ENCODE measurements around the gene SLC16A5.
A peak's percentile ranks its signal among the peaks of the same experiment; 100 is the strongest.
"Not testable (repeated sequence)": the region's sequence is repeated elsewhere in the genome, so short reads cannot be mapped to it uniquely, and the experiment has no call there.

SLC16A5 gene, protein sequence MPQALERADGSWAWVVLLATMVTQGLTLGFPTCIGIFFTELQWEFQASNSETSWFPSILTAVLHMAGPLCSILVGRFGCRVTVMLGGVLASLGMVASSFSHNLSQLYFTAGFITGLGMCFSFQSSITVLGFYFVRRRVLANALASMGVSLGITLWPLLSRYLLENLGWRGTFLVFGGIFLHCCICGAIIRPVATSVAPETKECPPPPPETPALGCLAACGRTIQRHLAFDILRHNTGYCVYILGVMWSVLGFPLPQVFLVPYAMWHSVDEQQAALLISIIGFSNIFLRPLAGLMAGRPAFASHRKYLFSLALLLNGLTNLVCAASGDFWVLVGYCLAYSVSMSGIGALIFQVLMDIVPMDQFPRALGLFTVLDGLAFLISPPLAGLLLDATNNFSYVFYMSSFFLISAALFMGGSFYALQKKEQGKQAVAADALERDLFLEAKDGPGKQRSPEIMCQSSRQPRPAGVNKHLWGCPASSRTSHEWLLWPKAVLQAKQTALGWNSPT
- total RNA-seq: 10.5 reads per million, percentile 32 among the genes with 10 or more reads in this experiment

DNA sequence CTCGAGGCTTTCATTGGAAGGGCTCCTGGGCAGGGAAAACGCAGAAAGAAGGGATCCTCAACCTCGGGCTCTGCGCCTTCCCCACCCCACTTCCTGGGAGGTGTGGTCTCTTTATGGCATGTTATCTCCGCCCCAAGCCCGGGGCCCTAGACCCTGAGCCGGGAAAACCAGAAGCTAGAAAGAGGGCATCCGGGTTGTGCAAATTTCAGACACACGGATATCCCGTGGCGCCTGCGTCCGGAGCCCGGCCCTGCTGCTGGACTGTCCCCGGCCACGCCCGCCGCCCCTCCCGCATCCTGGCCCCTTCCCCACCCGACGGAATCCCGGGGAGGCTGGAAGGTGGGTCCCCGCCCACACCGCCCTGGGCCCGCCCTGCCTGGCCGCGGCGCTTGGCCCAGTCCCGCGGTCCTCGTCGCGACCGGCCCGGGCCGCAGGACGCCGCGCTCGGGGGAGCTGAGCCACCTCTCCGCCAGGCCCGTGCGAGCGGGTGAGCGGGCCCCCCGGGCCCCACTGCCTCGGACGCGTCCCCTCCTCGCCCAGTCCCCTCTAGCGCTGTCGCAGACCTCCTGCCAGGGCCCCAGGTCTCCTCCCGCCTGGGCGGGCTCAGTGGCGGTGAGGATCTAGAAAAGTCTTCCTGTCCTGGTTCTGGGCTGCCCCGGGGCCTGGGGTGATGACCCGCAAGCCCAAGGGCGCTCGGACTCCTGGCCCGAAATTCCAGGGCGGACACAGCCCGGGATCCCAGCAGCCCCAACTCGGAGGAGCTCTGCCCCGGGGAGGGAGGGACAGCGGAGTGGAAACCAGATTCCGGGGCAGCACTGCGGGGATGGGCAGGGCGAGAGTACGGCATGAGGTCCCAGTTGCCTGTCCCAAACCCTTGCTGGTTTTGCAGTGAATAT, at the start of gene SLC16A5:
Gene SLC16A5 (plus strand): TSS at position 397 of the 896 bp plus-strand sequence. CDS start 5,683 bp downstream, outside the sequence.
- peak; percentile 27 for DNase-seq

DNA sequence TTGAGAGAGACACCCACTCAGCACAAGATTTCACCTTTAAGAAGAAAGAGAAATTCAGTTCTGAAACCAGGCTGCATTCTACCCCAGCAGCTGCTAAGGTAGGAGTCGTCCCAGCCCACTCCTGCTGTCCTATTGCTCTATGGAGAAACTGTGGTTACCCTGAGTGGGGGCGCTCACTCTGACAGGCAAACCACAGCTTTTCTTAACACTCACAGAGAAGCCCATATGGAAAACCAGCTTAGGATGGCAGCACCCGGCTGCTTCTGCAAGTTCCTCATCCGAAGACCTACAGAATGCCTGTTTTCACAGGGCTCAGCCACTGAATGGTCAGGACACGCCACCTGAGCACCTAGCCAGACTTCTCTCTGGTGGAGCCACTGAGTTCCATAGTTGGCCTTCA, 48.5 kb upstream of the SLC16A5 start:
- DNase-seq: no peak

DNA sequence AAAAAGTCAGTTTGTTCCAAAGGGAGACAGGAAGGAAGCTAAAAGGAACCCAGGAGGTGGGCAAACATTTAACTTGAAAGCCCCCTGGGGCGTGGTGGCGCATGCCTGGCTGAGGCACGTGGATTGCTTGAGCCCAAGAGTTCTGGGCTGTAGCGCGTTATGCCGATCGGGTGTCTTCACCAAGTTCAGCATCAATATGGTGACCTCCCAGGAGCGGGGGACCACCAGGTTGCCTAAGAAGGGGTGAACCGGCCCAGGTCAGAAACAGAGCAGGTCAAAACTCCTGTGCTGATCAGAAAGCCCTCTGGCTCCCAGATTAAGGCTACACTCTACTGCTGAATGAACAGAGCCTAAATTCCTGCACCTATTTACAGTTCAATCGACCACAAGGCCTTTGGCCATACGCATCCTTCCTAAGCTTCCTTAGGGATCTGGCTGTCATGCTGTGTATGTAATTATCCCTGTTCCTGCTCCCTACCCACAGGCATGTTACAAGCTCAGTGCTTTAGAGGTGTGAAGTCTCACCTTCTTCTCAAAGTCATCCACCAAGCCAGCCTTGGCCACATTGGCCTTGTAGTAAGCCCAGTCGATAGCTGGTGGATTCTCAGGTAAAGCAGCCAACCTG, 46.0 kb upstream of the SLC16A5 start:
- no peak for DNase-seq

DNA sequence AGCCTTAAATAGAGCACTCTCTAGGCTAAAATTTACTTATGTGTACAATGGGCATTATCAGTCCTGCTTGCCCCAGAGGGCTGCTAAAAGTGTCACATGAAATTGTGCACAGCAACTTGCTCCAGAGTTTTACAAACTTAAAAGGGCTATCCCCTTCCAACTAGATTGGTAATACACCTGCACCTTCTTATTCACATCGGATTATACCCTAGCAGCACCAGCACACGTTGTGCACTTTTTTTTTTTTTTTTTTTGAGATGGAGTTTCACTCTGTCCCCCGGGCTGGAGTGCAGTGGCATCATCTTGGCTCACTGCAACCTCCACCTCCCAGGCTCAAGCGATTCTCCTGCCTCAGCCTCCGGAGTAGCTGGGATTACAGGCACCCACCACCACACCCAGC, 44.0 kb upstream of the SLC16A5 start:
- DNase-seq: not testable (repeated sequence)

DNA sequence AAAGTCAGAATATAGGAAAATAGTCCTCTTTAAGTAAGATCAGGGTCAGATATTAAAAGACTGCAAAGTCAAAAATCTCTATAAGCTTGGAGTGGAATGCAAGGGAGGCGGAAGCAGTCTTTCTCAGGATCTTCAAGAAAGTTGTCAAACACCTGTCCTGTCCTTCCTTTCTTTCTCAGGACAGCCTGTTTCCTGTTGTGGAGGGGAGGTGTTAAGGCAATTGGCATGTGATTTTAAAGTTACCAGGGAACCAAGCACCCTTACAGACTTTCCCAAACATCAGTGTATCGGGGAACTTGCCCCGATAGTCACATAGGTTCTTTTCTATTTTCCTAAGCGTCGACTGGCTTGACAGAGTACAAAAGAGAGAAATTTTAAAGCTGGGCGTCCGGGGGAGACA, 43.0 kb upstream of the SLC16A5 start:
- no peak for DNase-seq

DNA sequence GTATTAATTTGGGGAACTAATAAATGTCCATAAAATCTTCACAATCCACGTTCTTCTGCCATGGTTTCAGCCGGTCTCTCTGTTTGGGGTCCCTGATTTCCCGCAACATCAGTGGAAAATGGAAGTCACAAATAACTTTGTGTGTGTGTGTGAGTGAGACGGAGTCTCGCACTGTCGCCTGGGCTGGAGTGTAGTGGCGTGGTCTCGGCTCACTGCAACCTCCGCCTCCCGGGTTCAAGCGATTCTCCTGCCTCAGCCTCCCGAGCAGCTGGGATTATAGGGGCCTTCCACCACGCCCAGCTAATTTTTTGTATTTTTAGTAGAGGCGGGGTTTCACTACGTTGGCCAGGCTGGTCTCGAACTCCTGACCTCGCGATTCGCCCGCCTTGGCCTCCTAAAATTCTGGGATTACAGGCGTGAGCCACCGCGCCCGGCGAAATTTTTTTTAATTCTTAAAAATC, 41.8 kb upstream of the SLC16A5 start:
- not testable (repeated sequence) for DNase-seq

DNA sequence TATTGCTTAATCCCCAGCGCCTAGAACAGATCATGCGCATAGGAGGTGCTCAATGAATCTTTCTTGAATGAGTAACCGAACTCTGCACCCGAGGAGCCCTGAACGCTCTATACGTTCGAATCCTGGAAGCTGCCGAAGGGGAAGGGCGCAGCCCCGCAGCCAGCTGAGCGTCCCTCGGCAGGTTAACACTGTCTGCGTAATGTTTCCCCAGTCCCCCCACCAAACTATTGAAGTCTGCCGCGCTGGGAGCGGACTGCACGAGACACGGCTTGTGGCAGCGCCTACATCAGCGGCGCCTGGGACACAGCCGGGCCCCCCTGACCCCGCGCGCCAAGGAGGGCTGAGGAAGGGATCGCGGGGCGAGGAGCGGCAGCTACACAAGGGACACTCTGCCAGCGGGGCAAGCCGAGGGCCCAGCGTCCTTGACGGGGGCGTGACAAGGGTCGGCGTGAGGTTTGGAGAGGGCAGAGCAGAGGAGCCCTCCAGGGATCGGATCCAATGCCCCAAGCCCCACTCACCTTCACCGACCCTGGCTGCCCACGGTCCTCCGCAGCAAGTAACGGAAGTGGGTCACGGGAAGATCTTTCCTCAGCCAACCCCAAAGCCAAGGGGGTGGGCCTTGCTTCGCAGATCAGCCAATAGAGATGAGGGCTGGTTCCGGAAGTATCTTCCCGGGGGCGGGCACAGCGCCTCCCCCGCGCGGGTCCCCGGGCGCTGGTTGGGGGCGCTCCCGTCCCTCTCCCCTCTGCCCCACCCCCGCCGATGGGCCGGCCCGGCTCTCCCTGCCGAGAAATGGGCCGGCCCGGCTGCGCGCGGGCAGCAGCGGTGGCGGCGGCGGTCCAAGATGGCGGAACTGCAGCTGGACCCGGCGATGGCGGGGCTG, 41.1 kb upstream of the SLC16A5 start, which contains the start of the genes ATP5PD and KCTD2:
Gene ATP5PD (minus strand): TSS at position 563 of the 883 bp plus-strand sequence. CDS start 4,319 bp downstream, outside the sequence.
Gene KCTD2 (plus strand): TSS at position 819 of the 883 bp plus-strand sequence. CDS start 26 bp downstream, at position 845.
- peak; percentile 91 for DNase-seq

DNA sequence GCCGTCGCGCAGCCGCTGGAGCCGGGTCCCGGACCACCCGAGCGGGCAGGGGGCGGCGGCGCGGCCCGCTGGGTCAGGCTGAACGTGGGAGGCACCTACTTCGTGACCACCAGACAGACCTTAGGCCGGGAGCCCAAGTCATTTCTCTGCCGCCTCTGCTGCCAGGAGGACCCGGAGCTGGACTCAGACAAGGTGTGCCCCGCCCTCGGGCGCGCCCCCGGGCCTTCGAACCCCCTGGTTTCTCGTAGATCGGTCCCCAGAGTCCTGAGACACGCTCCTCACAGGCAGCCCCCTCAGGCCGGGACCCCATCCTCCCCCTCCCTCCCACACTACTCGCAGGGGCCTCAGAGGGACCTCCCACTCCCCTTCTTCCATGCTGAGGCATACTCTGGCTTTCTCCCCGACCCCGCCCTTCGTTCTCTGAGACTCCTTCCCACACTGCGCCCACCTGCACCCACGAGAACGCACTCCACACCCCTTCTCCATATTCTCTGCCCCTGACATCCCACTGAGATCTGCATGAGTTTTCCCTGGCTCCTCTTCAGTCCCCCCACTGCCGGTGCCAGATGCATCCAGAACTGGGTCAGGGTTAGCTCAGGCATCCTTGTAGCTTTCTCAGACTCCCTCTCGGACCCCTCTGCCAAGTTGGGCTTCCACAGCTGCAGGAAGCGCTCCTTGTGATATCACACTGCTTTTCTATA, 40.2 kb upstream of the SLC16A5 start:
- peak; percentile 14 for DNase-seq

DNA sequence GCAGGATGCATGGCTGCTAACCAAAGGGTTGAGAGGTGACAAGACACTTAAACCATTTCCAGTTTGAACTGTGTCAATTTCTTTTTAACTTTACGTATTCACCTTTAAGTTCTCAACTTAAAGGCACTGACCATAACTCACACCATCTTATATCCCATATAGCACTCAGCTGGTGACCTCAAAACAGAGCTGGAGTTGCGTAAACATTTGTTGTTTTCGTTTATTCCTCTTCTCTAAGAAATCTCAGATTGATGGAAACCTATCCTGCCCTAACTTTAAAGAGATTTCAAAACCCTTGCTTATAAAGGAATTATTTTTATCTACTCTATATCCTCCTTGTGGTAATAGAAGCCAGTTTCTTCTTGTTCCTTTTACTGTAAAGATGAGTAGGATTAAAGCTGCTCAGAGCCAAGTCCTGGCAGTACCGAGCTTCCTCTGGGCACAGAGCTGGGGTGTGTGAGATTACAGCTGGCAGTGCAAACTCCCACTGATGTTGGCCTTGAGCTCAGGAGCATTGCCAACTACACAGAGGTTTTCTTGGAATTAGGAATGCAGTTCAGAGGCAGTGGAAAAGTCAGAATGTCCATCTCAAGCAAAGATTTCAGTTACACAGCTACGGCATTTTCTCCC, 39.4 kb upstream of the SLC16A5 start:
- DNase-seq: no peak

DNA sequence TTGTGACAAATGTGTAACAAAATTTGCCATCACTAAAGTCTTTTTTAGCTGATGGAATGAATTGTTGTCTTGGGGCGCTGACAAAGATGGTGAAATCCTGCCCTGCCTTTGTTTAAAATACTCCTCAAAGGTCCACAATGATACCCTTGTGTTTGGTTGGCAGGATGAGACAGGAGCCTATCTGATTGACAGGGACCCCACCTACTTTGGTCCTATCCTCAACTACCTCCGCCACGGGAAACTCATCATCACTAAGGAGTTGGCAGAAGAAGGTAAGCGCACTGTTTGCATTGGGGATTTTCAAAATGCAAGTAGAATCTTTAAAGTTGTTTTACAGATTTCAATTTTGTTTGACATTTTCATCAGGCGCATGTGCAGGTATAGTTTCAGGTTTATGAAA, 38.7 kb upstream of the SLC16A5 start:
- DNase-seq: no peak

DNA sequence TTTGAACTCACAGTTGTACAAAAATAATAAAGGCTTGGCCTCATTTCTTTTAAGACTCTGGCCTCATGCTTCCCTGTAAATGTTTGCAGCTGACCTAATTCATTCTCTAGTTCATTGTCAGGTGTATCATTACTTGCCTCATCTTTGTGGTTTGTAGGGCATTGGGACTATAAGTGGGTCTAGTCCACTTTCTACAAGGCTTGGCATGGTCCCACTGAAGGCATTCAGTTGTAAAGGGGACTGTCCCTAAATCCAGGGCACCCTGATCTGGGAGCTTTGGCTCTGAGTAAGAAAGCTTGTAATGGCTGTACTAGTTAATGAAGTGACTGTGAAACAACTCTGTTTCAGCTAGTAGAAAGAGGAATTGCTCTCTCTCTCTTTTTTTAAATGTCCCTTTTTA, 38.0 kb upstream of the SLC16A5 start:
- no peak for DNase-seq

DNA sequence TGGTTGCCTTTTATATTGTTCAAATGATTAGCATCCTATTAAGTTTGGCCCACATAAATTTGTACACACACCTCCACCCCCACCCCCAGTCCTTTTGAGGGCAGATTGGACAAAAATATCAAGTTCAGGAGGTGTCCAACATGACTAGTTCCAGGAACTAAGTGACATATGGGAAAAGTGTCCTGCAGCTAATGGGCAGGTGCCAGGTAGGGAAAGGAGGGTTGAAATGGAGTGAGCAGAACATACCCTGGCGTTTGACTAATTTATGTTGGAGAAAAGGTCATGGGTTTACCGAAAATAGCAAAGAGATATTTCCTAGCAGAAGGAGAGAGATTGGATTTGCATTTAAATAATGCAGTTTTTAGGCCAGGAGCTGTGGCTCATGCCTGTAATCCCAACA, 35.8 kb upstream of the SLC16A5 start:
- no peak for DNase-seq

DNA sequence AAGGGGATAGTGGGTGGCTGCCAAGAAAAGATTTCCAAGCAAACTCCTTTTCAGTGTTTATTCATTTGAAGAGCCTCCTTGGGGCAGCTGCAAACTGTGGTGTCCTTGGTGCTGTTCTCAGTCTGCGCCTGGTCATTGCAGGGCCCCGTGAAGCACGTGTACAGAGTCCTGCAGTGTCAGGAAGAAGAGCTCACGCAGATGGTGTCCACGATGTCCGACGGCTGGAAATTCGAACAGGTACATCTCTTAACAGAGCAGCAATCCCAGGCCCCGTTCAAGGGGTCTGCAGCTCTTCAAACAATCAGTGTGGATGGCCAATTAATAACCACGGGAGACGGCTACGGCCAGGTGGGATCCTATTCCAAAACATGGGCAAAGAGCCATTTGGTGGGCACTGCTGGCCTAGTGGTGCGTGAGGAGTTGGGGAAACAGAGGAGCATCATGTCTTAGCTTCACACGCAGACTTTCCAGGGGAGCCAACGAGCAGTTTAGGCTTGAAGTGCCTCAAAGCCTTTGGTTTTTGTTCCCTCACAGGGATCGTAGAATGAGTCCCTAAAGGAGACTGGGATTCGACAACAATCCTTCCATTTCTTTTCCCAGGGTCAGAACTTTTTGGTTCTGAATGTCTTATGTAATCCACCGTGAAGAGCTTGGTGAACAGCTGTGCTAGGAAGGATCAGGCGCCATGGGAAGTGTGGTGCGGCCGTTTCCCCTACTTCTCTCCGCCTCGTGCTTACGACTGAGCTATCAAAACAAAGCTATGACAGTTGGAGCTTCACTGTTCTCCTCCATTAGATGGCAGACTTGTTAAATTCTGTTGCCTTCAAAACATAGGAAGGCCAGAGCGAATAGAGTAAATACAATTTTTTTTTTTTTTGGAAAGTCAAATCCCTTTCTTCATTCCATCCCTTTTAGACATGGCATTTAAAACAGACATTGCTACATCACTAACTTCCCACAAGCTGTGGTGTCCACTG, 28.1 kb upstream of the SLC16A5 start:
- DNase-seq: no peak

DNA sequence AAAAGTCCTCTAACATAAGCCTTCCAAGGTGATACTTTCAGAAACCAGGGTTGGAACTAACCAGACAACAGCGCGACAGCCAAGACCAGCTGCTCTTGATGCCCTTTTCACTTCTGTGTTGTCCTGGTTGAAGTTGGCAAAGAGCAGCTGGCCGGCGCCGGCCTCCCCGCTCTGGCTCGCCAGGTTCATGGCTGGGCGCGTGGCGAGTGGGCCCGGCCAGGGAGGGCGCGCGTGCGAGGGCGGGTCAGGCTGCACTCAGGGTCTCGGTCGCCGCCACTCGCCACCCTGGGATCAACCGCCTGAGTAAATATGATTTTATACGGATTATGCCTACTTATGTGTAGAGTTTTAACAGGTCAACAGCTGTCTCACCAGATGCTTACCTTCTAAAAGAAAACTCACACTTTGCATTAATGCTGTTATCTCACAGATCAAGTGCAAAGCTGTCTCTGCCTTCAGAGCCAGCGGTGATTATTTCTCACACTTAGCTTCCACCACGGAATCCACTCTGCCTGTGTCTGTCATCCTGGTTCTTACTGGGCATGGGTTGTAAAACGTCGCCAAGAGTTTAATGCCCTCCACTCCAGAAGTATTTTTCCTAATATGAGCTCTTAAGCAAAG, 27.2 kb upstream of the SLC16A5 start:
- DNase-seq: no peak

DNA sequence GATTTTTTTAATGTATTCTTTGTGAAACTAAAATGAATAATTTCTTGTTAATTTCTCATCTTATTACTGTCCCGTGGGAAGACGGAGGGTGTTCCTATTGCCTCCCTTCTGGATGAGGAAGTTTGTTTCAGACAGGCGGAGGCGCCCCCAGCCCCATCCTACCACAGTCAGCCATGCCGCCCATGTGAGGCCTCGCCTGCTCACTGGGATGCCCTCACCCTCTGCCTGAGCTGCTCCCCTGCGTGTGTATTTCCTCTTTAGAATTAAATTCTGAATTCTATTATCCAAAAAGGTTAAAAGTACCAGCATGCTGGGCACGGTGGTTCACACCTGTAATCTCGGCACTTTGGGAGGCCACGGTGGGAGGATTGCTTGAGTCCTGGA, 26.7 kb upstream of the SLC16A5 start:
- DNase-seq: no peak

DNA sequence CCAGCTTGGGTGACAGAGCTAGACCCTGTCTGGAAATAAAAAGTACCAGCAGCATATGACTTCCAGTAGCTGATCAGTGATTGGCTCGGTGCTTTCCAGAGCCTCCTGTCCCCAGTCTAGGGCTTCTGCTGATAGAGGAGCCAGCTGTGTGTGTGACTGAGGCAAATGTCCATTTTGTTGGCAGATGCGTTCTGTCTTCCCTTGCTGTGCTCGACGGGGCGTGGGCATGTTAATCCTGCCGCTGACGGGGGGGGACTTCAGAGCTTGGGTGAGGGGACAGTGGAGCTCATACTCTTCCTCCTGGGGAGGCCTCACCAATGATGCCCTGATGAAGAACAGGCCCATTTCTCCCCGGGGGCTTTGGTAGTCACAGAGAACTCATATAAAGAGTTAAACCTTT, 26.1 kb upstream of the SLC16A5 start:
- DNase-seq: no peak

DNA sequence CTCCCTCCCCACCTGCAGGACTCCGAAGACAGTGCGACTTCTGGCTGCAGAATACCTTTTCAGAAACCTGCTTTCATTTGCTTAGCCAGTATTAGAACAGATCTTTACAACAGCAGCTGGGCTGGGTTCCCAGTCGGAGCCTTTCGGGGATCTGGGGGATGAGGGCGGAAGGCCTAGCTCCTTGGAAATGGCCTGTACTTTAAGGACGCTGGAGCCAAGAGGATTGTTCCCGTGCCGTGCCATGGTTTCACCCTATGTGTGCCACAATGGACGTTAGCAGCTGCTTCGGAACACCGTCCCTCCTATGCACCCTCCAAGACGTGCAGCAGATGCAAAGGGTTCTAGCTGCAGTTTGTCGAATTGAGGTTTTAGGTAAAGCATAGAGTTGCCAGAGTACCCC, 24.6 kb upstream of the SLC16A5 start:
- DNase-seq: no peak

DNA sequence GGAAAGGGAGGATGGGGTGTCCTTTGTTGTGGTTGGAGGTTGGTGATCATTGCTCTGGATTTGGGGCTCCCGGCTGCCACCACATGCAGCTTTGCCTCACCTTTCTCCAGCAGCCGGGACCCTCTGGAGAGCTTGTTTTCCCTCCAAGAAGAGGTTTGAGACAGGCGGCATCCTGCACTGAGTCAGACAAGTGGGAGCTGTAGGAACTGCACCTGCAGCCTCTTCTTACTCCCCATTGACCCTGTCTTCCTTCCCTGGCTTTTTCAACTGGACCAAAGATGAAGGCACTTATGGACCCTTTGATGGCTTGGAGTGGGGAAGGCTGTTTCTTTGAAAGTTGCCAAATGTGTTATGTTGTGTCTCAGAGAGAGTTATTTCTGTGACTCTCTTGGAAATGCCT, 24.1 kb upstream of the SLC16A5 start:
- DNase-seq: no peak

DNA sequence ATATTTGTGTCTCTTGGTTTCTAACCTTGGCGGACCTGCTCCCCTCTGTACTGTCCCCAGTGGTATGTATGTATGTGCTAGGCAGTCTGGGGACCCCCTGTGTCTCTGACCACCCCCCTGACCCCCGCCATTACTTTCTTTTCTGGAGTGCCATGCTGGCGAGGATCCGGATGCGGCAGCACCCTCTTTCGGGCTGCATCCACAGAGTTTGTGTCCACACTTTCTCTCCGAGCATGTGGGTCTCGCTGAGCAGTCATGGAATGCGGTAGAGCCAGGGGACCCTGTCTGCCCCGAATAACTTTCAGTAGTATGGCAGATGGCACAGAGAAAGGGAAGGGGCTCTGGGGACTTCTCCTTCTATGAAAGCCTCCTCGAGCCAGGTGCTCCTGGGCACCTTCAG, 23.7 kb upstream of the SLC16A5 start:
- DNase-seq: no peak
